Measurements from ENCODE around the gene PDZD2. TPM values are rescaled to one million over a fixed set of nuclear protein-coding genes. Genes with fewer than 3 reads are reported as not detected.

Gene PDZD2
- total RNA-seq, 5 donors from 2014 or later (not counting 1 experiment from before 2014, with no cell fraction given) = 0.66 to 2.2 (median 1.2) TPM

GRCh38 chr5:31604644-31605043, 34.3 kb upstream of the PDZD2 start:
- Mint-ChIP-seq H3K4me3 (no peak overlapping the region), H3K27me3 (peaks cover 4 to 8% of the 10 kb centered on the region in 2 donors), H3K36me3 (no peaks in the 10 kb centered on the region), H3K4me1 (no peaks in the 10 kb centered on the region), H3K27ac (no peak overlapping the region), H3K9me3 (no peaks in the 10 kb centered on the region)
- DNase-seq (no peak), ATAC-seq (replicated peaks in 1 of 4) (no peak)
- no peak overlapping the region for H3K27ac ChIP-seq (ENCODE audit: low read length)
- POLR2A ChIA-PET = interaction anchor here in 1 of 2 donors (0.7 kb wide), 1 partner anchor 16 kb away, joined by 11 read pairs; no protein-coding TSS in a partner anchor
- H3K27me3 ChIP-seq (replicated peaks in 1 of 2; ENCODE audit: control insufficient read depth in 2 of 2, extremely low read depth in 1 of 2, insufficient read depth in 2 of 2, low read length in 1 of 2) = peaks cover 0 to 2% of the 10 kb centered on the region in 2 experiments
- no peaks in the 10 kb centered on the region for H3K36me3 ChIP-seq (ENCODE audit: control insufficient read depth in 2 of 2, extremely low read depth in 1 of 2, insufficient read depth in 1 of 2, low read length in 1 of 2)
- H3K4me3 ChIP-seq (ENCODE audit: control insufficient read depth in 1 of 2, extremely low read depth in 1 of 2, low read length in 1 of 2) = no peak overlapping the region
- CTCF ChIA-PET = no interaction called here
- WGBS (ENCODE audit: insufficient coverage) = no CpG with 5 or more reads among the region's 2 CpGs
- H3K9me3 ChIP-seq = no peaks in the 10 kb centered on the region
- H3K4me1 ChIP-seq (ENCODE audit: control insufficient read depth in 1 of 2, extremely low read depth in 1 of 2, insufficient read depth in 2 of 2, low read length in 2 of 2) = no peaks in the 10 kb centered on the region

GRCh38 chr5:31605920-31606319, 33.0 kb upstream of the PDZD2 start:
- no CpG with 5 or more reads among the region's 1 CpG for WGBS (ENCODE audit: insufficient coverage)
- H3K9me3 Mint-ChIP-seq = no peaks in the 10 kb centered on the region
- CTCF ChIA-PET = no interaction called here
- POLR2A ChIA-PET = no interaction called here
- no peaks in the 10 kb centered on the region for H3K36me3 Mint-ChIP-seq
- no peaks in the 10 kb centered on the region for H3K4me1 Mint-ChIP-seq
- H3K27me3 Mint-ChIP-seq = peaks cover 4 to 8% of the 10 kb centered on the region in 2 donors
- Histone ChIP-seq H3K9me3 (no peaks in the 10 kb centered on the region), H3K27me3 (replicated peaks in 1 of 2; ENCODE audit: control insufficient read depth in 2 of 2, extremely low read depth in 1 of 2, insufficient read depth in 2 of 2, low read length in 1 of 2) (peaks cover 0 to 2% of the 10 kb centered on the region in 2 experiments), H3K36me3 (ENCODE audit: control insufficient read depth in 2 of 2, extremely low read depth in 1 of 2, insufficient read depth in 1 of 2, low read length in 1 of 2) (no peaks in the 10 kb centered on the region), H3K4me3 (ENCODE audit: control insufficient read depth in 1 of 2, extremely low read depth in 1 of 2, low read length in 1 of 2) (no peak overlapping the region), H3K4me1 (ENCODE audit: control insufficient read depth in 1 of 2, extremely low read depth in 1 of 2, insufficient read depth in 2 of 2, low read length in 2 of 2) (no peaks in the 10 kb centered on the region), H3K27ac (ENCODE audit: low read length) (no peak overlapping the region)
- no peak overlapping the region for H3K27ac Mint-ChIP-seq
- no peak overlapping the region for H3K4me3 Mint-ChIP-seq
- ATAC-seq (replicated peaks in 1 of 4) (no peak), DNase-seq (no peak)

- Histone ChIP-seq H3K9me3 (no peaks in the 10 kb centered on the region), H3K4me1 (ENCODE audit: control insufficient read depth in 1 of 2, extremely low read depth in 1 of 2, insufficient read depth in 2 of 2, low read length in 2 of 2) (no peaks in the 10 kb centered on the region), H3K27me3 (replicated peaks in 1 of 2; ENCODE audit: control insufficient read depth in 2 of 2, extremely low read depth in 1 of 2, insufficient read depth in 2 of 2, low read length in 1 of 2) (no peaks in the 10 kb centered on the region), H3K36me3 (ENCODE audit: control insufficient read depth in 2 of 2, extremely low read depth in 1 of 2, insufficient read depth in 1 of 2, low read length in 1 of 2) (no peaks in the 10 kb centered on the region), H3K4me3 (ENCODE audit: control insufficient read depth in 1 of 2, extremely low read depth in 1 of 2, low read length in 1 of 2) (no peak overlapping the region), H3K27ac (ENCODE audit: low read length) (no peak overlapping the region)
- H3K27me3 Mint-ChIP-seq = peaks cover 0 to 3% of the 10 kb centered on the region in 2 donors
- H3K36me3 Mint-ChIP-seq = no peaks in the 10 kb centered on the region
- no peak overlapping the region for H3K27ac Mint-ChIP-seq
- no peak for ATAC-seq (replicated peaks in 1 of 4)
- DNase-seq = no peak
- no peaks in the 10 kb centered on the region for H3K4me1 Mint-ChIP-seq
- ChIA-PET POLR2A (no interaction called here), CTCF (interaction anchor here in 1 of 2 donors (0.7 kb wide), 2 partner anchors 87 to 93 kb away, joined by 3 read pairs; no protein-coding TSS in a partner anchor)
- 80% methylated on average over 1 of the region's 2 CpGs for WGBS (ENCODE audit: insufficient coverage)
- H3K4me3 Mint-ChIP-seq = no peak overlapping the region
- no peaks in the 10 kb centered on the region for H3K9me3 Mint-ChIP-seq
Measured at GRCh38 chr5:31607546-31607945, 31.4 kb upstream of the PDZD2 start.

GRCh38 chr5:31611002-31611401, 27.9 kb upstream of the PDZD2 start:
- Histone ChIP-seq H3K27ac (ENCODE audit: low read length) (no peak overlapping the region), H3K9me3 (no peaks in the 10 kb centered on the region), H3K36me3 (ENCODE audit: control insufficient read depth in 2 of 2, extremely low read depth in 1 of 2, insufficient read depth in 1 of 2, low read length in 1 of 2) (no peaks in the 10 kb centered on the region), H3K4me1 (ENCODE audit: control insufficient read depth in 1 of 2, extremely low read depth in 1 of 2, insufficient read depth in 2 of 2, low read length in 2 of 2) (no peaks in the 10 kb centered on the region), H3K4me3 (ENCODE audit: control insufficient read depth in 1 of 2, extremely low read depth in 1 of 2, low read length in 1 of 2) (no peak overlapping the region), H3K27me3 (replicated peaks in 1 of 2; ENCODE audit: control insufficient read depth in 2 of 2, extremely low read depth in 1 of 2, insufficient read depth in 2 of 2, low read length in 1 of 2) (no peaks in the 10 kb centered on the region)
- no peak overlapping the region for H3K27ac Mint-ChIP-seq
- no peaks in the 10 kb centered on the region for H3K9me3 Mint-ChIP-seq
- no peaks in the 10 kb centered on the region for H3K36me3 Mint-ChIP-seq
- DNase-seq = no peak
- peaks cover 2 to 7% of the 10 kb centered on the region in 2 donors for H3K27me3 Mint-ChIP-seq
- POLR2A ChIA-PET = no interaction called here
- WGBS (ENCODE audit: insufficient coverage) = no CpG with 5 or more reads among the region's 2 CpGs
- CTCF ChIA-PET = no interaction called here
- no peak for ATAC-seq (replicated peaks in 1 of 4)
- no peak overlapping the region for H3K4me3 Mint-ChIP-seq
- no peaks in the 10 kb centered on the region for H3K4me1 Mint-ChIP-seq

GRCh38 chr5:31613651-31614050, 25.3 kb upstream of the PDZD2 start:
- H3K4me1 ChIP-seq (ENCODE audit: control insufficient read depth in 1 of 2, extremely low read depth in 1 of 2, insufficient read depth in 2 of 2, low read length in 2 of 2) = peaks cover 0 to 2% of the 10 kb centered on the region in 2 experiments
- H3K27ac ChIP-seq (ENCODE audit: low read length) = no peak overlapping the region
- ChIA-PET POLR2A (no interaction called here), CTCF (no interaction called here)
- H3K36me3 ChIP-seq (ENCODE audit: control insufficient read depth in 2 of 2, extremely low read depth in 1 of 2, insufficient read depth in 1 of 2, low read length in 1 of 2) = no peaks in the 10 kb centered on the region
- no peaks in the 10 kb centered on the region for H3K9me3 ChIP-seq
- no peak for DNase-seq
- Mint-ChIP-seq H3K36me3 (no peaks in the 10 kb centered on the region), H3K27me3 (peaks cover 17 to 25% of the 10 kb centered on the region in 2 donors), H3K27ac (no peak overlapping the region), H3K4me3 (no peak overlapping the region), H3K4me1 (peaks cover 4 to 7% (median 5%) of the 10 kb centered on the region in 3 donors), H3K9me3 (no peaks in the 10 kb centered on the region)
- H3K27me3 ChIP-seq (replicated peaks in 1 of 2; ENCODE audit: control insufficient read depth in 2 of 2, extremely low read depth in 1 of 2, insufficient read depth in 2 of 2, low read length in 1 of 2) = peaks cover 0 to 9% of the 10 kb centered on the region in 2 experiments
- no peak for ATAC-seq (replicated peaks in 1 of 4)
- H3K4me3 ChIP-seq (ENCODE audit: control insufficient read depth in 1 of 2, extremely low read depth in 1 of 2, low read length in 1 of 2) = no peak overlapping the region
- no CpG with 5 or more reads among the region's 1 CpG for WGBS (ENCODE audit: insufficient coverage)

- no peaks in the 10 kb centered on the region for H3K9me3 Mint-ChIP-seq
- WGBS (ENCODE audit: insufficient coverage) = 61% methylated on average over 8 of the region's 11 CpGs
- Histone ChIP-seq H3K27ac (ENCODE audit: low read length) (no peak overlapping the region), H3K9me3 (no peaks in the 10 kb centered on the region), H3K36me3 (ENCODE audit: control insufficient read depth in 2 of 2, extremely low read depth in 1 of 2, insufficient read depth in 1 of 2, low read length in 1 of 2) (no peaks in the 10 kb centered on the region), H3K27me3 (replicated peaks in 1 of 2; ENCODE audit: control insufficient read depth in 2 of 2, extremely low read depth in 1 of 2, insufficient read depth in 2 of 2, low read length in 1 of 2) (peaks cover 0 to 15% of the 10 kb centered on the region in 2 experiments), H3K4me3 (ENCODE audit: control insufficient read depth in 1 of 2, extremely low read depth in 1 of 2, low read length in 1 of 2) (no peak overlapping the region), H3K4me1 (ENCODE audit: control insufficient read depth in 1 of 2, extremely low read depth in 1 of 2, insufficient read depth in 2 of 2, low read length in 2 of 2) (peaks cover 0 to 2% of the 10 kb centered on the region in 2 experiments)
- ChIA-PET POLR2A (no interaction called here), CTCF (no interaction called here)
- no peak overlapping the region for H3K4me3 Mint-ChIP-seq
- no peak for DNase-seq
- no peaks in the 10 kb centered on the region for H3K36me3 Mint-ChIP-seq
- peaks cover 4 to 7% (median 5%) of the 10 kb centered on the region in 3 donors for H3K4me1 Mint-ChIP-seq
- peaks cover 24 to 25% of the 10 kb centered on the region in 2 donors for H3K27me3 Mint-ChIP-seq
- no peak overlapping the region for H3K27ac Mint-ChIP-seq
- no peak for ATAC-seq (replicated peaks in 1 of 4)
Measured at GRCh38 chr5:31614151-31615020, 24.5 kb upstream of the PDZD2 start.

All from T-cell (primary cell).